Hepatocyte (in vitro differentiated cells): ENCODE data around the gene SH3RF3.

Experiments used
- EZH2 ChIP-seq: fragments of 200-600 bp; sonication (generic); IDR thresholded peaks from 2 replicates; pipeline ENCODE4 v1.6.1; 2016; ENCODE audit warnings: antibody characterized with exemption, mild to moderate bottlenecking, borderline replicate concordance
- EZH2phosphoT487 ChIP-seq: fragments of 200-600 bp; sonication (generic); IDR thresholded peaks from one replicate; pipeline ENCODE4 v1.6.1; 2018; ENCODE audit warnings: antibody characterized with exemption, mild to moderate bottlenecking, low read depth, moderate library complexity; ENCODE audit not compliant: unreplicated experiment, severe bottlenecking
- TF ChIP-seq, protein P1 (sequence below): fragments of 200-600 bp; sonication (generic); IDR thresholded peaks from 2 replicates; pipeline ENCODE4 v1.5.1; 2016; ENCODE audit warnings: antibody characterized with exemption, mild to moderate bottlenecking; ENCODE audit not compliant: poor library complexity

DNA sequence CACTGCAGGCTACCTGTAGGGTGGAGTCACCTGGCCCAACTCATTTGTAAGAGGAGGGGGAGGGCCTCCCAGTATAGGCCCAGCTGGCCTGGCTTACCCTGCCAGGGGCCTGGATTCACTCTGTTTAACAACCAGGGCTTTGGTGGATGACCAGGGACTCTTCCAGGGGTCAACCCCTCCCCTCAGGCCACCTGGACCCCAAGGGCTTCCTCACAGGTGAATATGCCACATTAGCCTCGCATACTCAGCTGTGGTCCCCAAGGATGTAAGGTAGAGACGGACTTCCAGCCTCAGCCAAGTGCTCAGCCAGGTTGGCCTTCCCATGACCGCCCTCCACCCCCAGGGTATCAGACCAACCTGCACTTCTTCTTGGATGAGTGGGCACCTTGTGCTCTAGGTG lies 8.8 kb upstream of the SH3RF3 start:
- TF ChIP-seq EZH2phosphoT487 (no peak), EZH2 (no peak)
- TF ChIP-seq, protein P1, sequence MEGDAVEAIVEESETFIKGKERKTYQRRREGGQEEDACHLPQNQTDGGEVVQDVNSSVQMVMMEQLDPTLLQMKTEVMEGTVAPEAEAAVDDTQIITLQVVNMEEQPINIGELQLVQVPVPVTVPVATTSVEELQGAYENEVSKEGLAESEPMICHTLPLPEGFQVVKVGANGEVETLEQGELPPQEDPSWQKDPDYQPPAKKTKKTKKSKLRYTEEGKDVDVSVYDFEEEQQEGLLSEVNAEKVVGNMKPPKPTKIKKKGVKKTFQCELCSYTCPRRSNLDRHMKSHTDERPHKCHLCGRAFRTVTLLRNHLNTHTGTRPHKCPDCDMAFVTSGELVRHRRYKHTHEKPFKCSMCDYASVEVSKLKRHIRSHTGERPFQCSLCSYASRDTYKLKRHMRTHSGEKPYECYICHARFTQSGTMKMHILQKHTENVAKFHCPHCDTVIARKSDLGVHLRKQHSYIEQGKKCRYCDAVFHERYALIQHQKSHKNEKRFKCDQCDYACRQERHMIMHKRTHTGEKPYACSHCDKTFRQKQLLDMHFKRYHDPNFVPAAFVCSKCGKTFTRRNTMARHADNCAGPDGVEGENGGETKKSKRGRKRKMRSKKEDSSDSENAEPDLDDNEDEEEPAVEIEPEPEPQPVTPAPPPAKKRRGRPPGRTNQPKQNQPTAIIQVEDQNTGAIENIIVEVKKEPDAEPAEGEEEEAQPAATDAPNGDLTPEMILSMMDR = no peak
